Ishikawa (cell line): Measurements from ENCODE around the gene MUC3A.

Experiments
- CEBPB ChIP-seq: IDR thresholded peaks from 2 replicates; pipeline ENCODE4 v1.6.1; 2012
- CREB1 ChIP-seq: IDR thresholded peaks from 2 replicates; pipeline ENCODE4 v1.6.1; 2012; ENCODE audit warnings: low read depth
- EP300 ChIP-seq: IDR thresholded peaks from 2 replicates; pipeline ENCODE4 v1.6.1; 2012; ENCODE audit warnings: borderline replicate concordance
- FOXM1 ChIP-seq: IDR thresholded peaks from 2 replicates; pipeline ENCODE4 v1.6.1; 2012; ENCODE audit warnings: low read depth, borderline replicate concordance
- RAD21 ChIP-seq: IDR thresholded peaks from 2 replicates; pipeline ENCODE4 v1.6.1; 2012; ENCODE audit warnings: low read depth
- TAF1 ChIP-seq: IDR thresholded peaks from 2 replicates; pipeline ENCODE4 v1.6.1; 2012; ENCODE audit warnings: low read depth, mild to moderate bottlenecking
- YY1 ChIP-seq: IDR thresholded peaks from 2 replicates; pipeline ENCODE4 v1.6.1; 2012; ENCODE audit warnings: low read depth
- TF ChIP-seq, protein P1 (sequence below): IDR thresholded peaks from 2 replicates; pipeline ENCODE4 v1.6.1; 2012

- TF ChIP-seq EP300 (no peak), RAD21 (no peak), FOXM1 (no peak), TAF1 (no peak), YY1 (no peak), CREB1 (no peak), CEBPB (no peak)
- TF ChIP-seq, protein P1, sequence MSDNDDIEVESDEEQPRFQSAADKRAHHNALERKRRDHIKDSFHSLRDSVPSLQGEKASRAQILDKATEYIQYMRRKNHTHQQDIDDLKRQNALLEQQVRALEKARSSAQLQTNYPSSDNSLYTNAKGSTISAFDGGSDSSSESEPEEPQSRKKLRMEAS, result no peak
These were observed 18.0 kb downstream of the MUC3A start for GRCh38 chr7:100967292-100967863.
